SK-N-SH (cell line): ENCODE data around the gene TSFM.

Experiments
- CHD2 ChIP-seq: fragments of 150-350 bp; IDR thresholded peaks from 2 replicates; pipeline ENCODE4 v1.6.1; 2018; ENCODE audit warnings: low read length; ENCODE audit not compliant: partially characterized antibody
- CTCF ChIP-seq: fragments of 200-600 bp; sonication (generic); IDR thresholded peaks from 2 replicates; pipeline ENCODE4 v1.6.1; 2017; ENCODE audit warnings: antibody characterized with exemption, mild to moderate bottlenecking, moderate library complexity
- EP300 ChIP-seq, 2 experiments: IDR thresholded peaks; 2 replicates each; pipeline versions ENCODE4 v1.4.0 to v1.6.1; 2012; ENCODE audit warnings: borderline replicate concordance in 1 of 2, low read depth in 1 of 2, low read length in 1 of 2
- EZH2phosphoT487 ChIP-seq: fragments of 200-600 bp; sonication (generic); IDR thresholded peaks from 2 replicates; pipeline ENCODE4 v1.6.1; 2017; ENCODE audit warnings: low read depth, mixed run types, mild to moderate bottlenecking, antibody characterized with exemption, moderate library complexity, borderline replicate concordance
- JUND ChIP-seq: IDR thresholded peaks from 2 replicates; pipeline ENCODE4 v1.4.0; 2012
- MAX ChIP-seq: IDR thresholded peaks from 2 replicates; pipeline ENCODE4 v1.4.0; 2012; ENCODE audit warnings: low read depth
- RAD21 ChIP-seq: IDR thresholded peaks from 2 replicates; pipeline ENCODE4 v1.6.1; 2012; ENCODE audit warnings: mild to moderate bottlenecking, low read length
- RFX5 ChIP-seq: IDR thresholded peaks from 2 replicates; pipeline ENCODE4 v1.6.1; 2012; ENCODE audit warnings: mild to moderate bottlenecking, improper control_type of control experiment, low read length
- SIN3A ChIP-seq: IDR thresholded peaks from 2 replicates; pipeline ENCODE4 v1.6.1; 2012; ENCODE audit warnings: low read depth, mild to moderate bottlenecking, low read length, moderate library complexity, borderline replicate concordance
- USF2 ChIP-seq: fragments of 150-350 bp; IDR thresholded peaks from 2 replicates; pipeline ENCODE4 v1.6.1; 2017; ENCODE audit warnings: antibody characterized with exemption, low read length, low read depth, borderline replicate concordance
- ZBTB33 ChIP-seq: IDR thresholded peaks from 2 replicates; pipeline ENCODE4 v1.4.0; 2012; ENCODE audit warnings: low read depth, borderline replicate concordance

- TF ChIP-seq JUND (no peak), SIN3A (no peak), EZH2phosphoT487 (no peak), ZBTB33 (no peak), EP300 (IDR thresholded peaks at IDR 0.05; ENCODE audit: borderline replicate concordance in 1 of 2, low read depth in 1 of 2, low read length in 1 of 2) (no peak), RAD21 (no peak), USF2 (no peak), CHD2 (no peak), MAX (no peak), CTCF (no peak), RFX5 (no peak)
Measured at GRCh38 chr12:57771236-57771872, 11.2 kb upstream of the TSFM start.
